ENCODE results near the gene PLS3. TPM values are rescaled to one million over a fixed set of nuclear protein-coding genes. Genes with fewer than 3 reads are reported as not detected.
"Not testable (repeated sequence)": the region's sequence is repeated elsewhere in the genome, so short reads cannot be mapped to it uniquely, and the experiment has no call there.

PLS3 gene, protein sequence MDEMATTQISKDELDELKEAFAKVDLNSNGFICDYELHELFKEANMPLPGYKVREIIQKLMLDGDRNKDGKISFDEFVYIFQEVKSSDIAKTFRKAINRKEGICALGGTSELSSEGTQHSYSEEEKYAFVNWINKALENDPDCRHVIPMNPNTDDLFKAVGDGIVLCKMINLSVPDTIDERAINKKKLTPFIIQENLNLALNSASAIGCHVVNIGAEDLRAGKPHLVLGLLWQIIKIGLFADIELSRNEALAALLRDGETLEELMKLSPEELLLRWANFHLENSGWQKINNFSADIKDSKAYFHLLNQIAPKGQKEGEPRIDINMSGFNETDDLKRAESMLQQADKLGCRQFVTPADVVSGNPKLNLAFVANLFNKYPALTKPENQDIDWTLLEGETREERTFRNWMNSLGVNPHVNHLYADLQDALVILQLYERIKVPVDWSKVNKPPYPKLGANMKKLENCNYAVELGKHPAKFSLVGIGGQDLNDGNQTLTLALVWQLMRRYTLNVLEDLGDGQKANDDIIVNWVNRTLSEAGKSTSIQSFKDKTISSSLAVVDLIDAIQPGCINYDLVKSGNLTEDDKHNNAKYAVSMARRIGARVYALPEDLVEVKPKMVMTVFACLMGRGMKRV
- 100 to 1,000 TPM in 5 of 10 donors, 10 to 100 TPM in 5; 85.5 to 115 (median 99.0) TPM for polyA plus RNA-seq (ENCODE audit: insufficient read length in 10 of 10)
- long read RNA-seq, donor 1, transcript PLS3-202 (16 exons, 3,280 nt), result major isoform, 5 of 10 reads
- long read RNA-seq, donor 1, partial matches to known transcripts, result 5 of 10 reads
- long read RNA-seq, donor 1, other reads (novel, unspliced or antisense), result 0 of 10 reads
- long read RNA-seq, donor 2, transcript PLS3-202 (16 exons, 3,280 nt), result major isoform, 11 of 11 reads
- long read RNA-seq, donor 2, partial matches to known transcripts, result 0 of 11 reads
- long read RNA-seq, donor 2, other reads (novel, unspliced or antisense), result 0 of 11 reads
- long read RNA-seq, donor 3, result 0 reads
- long read RNA-seq, donor 4, transcript PLS3-202 (16 exons, 3,280 nt), result major isoform, 9 of 14 reads
- long read RNA-seq, donor 4, partial matches to known transcripts, result 5 of 14 reads
- long read RNA-seq, donor 4, other reads (novel, unspliced or antisense), result 0 of 14 reads
- long read RNA-seq, donor 5, transcript PLS3-202 (16 exons, 3,280 nt), result major isoform, 14 of 38 reads
- long read RNA-seq, donor 5, partial matches to known transcripts, result 24 of 38 reads
- long read RNA-seq, donor 5, other reads (novel, unspliced or antisense), result 0 of 38 reads
- long read RNA-seq, donor 6, transcript PLS3-202 (16 exons, 3,280 nt), result major isoform, 6 of 33 reads
- long read RNA-seq, donor 6, partial matches to known transcripts, result 27 of 33 reads
- long read RNA-seq, donor 6, other reads (novel, unspliced or antisense), result 0 of 33 reads
- long read RNA-seq, donor 7, partial matches to known transcripts, result 14 of 18 reads
- long read RNA-seq, donor 7, other reads (novel, unspliced or antisense), result 0 of 18 reads
- long read RNA-seq, donor 8, transcript PLS3-202 (16 exons, 3,280 nt), result major isoform, 5 of 5 reads
- long read RNA-seq, donor 8, partial matches to known transcripts, result 0 of 5 reads
- long read RNA-seq, donor 8, other reads (novel, unspliced or antisense), result 0 of 5 reads
- long read RNA-seq, donor 9, partial matches to known transcripts, result 0 of 2 reads
- long read RNA-seq, donor 9, other reads (novel, unspliced or antisense), result 0 of 2 reads

DNA sequence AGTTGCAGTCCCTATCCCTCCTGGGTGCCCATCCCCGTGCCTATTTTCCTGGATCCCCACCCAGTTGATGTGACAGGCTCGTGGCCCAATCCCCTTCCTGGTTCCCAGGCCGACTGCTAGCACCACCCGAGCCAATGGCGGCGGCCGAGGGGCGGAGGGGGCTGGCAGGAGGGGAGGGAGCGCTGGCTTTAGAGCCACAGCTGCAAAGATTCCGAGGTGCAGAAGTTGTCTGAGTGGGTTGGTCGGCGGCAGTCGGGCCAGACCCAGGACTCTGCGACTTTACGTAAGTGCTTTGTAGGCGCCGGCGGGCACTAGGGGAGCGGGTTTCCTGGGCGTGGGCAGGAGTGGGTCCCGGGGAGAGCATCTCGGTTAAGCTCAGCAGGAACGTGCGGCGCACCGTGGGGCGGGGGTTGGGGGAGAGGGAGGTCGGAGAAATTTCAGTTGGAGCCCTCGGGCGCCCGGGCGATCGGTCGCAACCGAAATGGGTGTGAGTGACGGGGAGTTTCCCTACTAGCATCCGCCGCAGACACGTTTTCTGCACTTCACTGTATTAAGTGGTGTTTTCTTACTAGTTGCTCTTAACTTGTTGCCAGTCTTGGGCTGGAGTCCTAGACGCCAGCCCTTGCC, at the start of gene PLS3:
TSS of gene PLS3 (plus strand) at position 197 of the 627 bp plus-strand sequence. CDS start 49,077 bp downstream, outside the sequence.
- DNase-seq, result peak; percentile 73 to 90 (median 81)

- DNase-seq, result no peak
Observed at GRCh38 chrX:115518113-115518512, 42.9 kb upstream of the PLS3 start.

GRCh38 chrX:115521741-115522140, 39.2 kb upstream of the PLS3 start:
- DNase-seq, result no peak

GRCh38 chrX:115522952-115523351, 38.0 kb upstream of the PLS3 start:
- DNase-seq, result no peak

- DNase-seq, result no peak
Observed at GRCh38 chrX:115525486-115525885, 35.5 kb upstream of the PLS3 start.

DNA sequence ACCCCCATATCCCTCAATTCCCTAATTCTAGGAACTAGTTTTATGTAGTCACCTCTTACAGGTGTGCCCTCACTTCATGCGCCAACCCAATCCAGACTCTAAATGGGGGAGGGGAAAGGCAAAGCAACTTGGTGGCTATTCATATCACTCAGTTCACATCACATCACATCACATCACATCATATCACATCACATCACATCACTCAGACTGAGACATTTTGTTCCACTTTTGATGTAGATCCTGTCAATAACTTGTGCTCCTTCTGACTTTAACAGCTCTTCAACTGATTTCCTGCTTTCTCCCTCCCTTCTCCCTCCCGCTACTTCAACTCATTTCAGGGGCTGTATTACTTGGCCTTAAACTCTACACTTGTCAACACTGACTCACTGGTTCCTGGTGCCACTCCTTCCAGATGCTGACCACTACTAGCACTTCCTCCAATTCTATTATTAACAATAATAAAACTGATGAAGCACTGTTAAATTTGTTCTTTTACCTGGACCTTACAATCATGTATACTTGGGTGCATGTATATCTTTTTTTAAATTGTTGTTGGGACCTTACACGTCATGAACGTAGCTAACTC, 29.1 kb upstream of the PLS3 start:
- no peak for DNase-seq

- DNase-seq, result no peak
Observed at GRCh38 chrX:115533485-115533884, 27.5 kb upstream of the PLS3 start.

DNA sequence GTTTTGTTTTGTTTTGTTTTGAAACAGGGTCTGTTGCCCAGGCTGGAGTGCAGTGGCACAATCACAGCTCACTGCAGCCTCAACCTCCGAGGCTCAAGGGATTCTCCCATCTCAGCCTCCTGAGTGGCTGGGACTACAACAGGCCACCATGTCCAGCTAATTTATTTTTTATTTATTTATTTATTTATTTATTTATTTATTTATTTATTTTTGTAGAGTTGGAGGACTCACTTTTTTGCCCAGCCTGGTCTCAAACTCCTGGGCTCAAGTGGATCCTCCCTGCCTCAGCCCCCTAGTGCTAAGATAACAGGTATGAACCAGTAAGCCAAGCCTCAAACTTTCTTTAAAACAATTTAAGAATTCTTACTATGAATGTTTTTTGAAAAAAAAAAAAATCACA, 26.6 kb upstream of the PLS3 start:
- no peak for DNase-seq

DNA sequence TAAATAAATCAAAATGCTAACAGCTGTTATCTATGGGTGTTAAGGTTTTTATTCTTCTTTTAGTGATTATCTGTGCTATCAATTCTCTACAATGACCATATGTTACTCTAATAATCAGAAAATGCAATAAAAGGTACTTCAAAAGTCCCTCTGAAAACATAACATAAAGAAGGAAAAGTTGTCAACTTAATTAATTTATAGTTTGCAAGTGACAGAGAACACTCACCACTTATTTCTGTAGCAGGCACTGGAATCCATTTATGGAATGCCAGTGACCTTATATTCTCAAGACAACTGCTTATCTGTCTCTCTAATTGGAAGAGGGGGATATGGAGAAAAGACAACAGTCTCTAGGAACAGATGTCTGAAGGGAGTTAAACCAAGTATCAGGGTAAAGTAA, 25.6 kb upstream of the PLS3 start:
- DNase-seq, result no peak

- no peak for DNase-seq
Observed at GRCh38 chrX:115535844-115536243, 25.1 kb upstream of the PLS3 start.

- no peak for DNase-seq
Observed at GRCh38 chrX:115539841-115540240, 21.1 kb upstream of the PLS3 start.

- not testable (repeated sequence) for DNase-seq
Observed at GRCh38 chrX:115541045-115541444, 19.9 kb upstream of the PLS3 start.

- no peak for DNase-seq
Observed at GRCh38 chrX:115547448-115547847, 13.5 kb upstream of the PLS3 start.

GRCh38 chrX:115549008-115549407, 12.0 kb upstream of the PLS3 start:
- DNase-seq, result no peak

DNA sequence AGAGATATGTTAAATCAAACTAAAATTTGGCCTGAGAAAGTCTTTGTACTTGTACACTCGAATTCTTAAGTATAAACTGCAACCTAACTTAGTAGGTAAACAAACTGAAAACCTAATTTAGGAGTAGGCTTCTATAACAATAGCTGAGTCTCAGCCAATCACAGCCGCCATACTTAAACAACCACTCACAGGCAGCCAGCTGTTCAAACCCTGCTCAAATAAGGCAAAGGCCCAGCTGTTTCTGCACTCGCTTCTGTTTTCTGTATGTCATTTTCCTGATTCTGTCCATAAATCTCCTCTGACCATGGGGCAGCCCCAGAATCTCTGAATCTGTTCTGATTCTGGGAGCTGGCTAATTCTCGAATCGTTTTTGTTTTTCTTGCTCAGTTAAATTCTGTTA, 7.8 kb upstream of the PLS3 start:
- no peak for DNase-seq

DNA sequence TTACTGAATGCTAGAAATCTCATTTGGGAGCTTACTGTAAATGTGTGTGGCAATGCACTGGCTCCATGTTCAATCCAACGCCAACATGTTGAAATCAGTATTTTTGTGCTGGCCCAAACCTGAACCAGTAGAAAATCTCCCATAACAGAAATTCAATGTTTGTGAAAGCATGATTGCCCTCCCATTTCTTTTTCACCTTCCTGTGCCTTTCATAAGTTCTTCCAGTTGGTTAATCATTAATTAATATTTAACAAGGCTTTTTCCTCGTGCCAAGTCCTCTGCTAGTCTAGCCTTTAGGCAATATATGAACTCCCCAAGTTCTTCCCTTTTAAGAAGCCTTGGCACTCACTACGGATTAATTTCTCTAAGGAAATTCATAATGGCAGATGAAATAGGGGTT, 1.3 kb upstream of the PLS3 start:
- no peak for DNase-seq

GRCh38 chrX:115560211-115560977, 580 bp upstream of the PLS3 start:
- DNase-seq, result no peak

- peak; percentile 25 to 81 (median 45) for DNase-seq
Observed at GRCh38 chrX:115561605-115562479, 868 bp downstream of the PLS3 start.

All from muscle of back (tissue), 13 donors.